ENCODE measurements around the gene SAMD3.

DNA sequence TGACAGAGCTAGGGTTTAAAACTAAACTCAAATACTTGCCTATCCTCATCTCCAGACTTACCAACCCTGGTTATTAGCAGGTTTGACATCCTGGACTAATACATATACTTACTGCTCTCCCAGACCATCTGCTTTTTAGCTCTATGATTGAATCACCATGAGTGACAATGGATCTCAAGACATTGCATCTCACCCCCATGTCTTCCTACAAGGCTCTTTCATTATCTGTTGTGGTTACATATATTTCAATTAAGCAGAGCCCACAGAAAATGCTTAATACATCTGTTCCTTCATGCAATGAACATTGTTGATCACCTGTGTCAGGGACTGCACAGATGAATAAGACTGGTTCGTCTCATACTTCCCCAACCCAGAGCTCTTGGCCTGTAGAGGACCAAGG is 19.4 kb downstream of the SAMD3 start:
- TF ChIP-seq POLR2A (IDR thresholded peaks at IDR 0.05): no peak
- TF ChIP-seq, protein P1, sequence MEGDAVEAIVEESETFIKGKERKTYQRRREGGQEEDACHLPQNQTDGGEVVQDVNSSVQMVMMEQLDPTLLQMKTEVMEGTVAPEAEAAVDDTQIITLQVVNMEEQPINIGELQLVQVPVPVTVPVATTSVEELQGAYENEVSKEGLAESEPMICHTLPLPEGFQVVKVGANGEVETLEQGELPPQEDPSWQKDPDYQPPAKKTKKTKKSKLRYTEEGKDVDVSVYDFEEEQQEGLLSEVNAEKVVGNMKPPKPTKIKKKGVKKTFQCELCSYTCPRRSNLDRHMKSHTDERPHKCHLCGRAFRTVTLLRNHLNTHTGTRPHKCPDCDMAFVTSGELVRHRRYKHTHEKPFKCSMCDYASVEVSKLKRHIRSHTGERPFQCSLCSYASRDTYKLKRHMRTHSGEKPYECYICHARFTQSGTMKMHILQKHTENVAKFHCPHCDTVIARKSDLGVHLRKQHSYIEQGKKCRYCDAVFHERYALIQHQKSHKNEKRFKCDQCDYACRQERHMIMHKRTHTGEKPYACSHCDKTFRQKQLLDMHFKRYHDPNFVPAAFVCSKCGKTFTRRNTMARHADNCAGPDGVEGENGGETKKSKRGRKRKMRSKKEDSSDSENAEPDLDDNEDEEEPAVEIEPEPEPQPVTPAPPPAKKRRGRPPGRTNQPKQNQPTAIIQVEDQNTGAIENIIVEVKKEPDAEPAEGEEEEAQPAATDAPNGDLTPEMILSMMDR (IDR thresholded peaks at IDR 0.05): no peak
- TF ChIP-seq POLR2AphosphoS5 (IDR thresholded peaks at IDR 0.05): no peak
- TF ChIP-seq EP300 (IDR thresholded peaks at IDR 0.05): no peak
